ENCODE results near the gene CADM1. TPM values are rescaled to one million over a fixed set of nuclear protein-coding genes. Genes with fewer than 3 reads are reported as not detected.

CADM1 gene
- total and polyA plus RNA-seq, 2 donors from 2014 or later = 24.0 to 33.5 TPM

DNA sequence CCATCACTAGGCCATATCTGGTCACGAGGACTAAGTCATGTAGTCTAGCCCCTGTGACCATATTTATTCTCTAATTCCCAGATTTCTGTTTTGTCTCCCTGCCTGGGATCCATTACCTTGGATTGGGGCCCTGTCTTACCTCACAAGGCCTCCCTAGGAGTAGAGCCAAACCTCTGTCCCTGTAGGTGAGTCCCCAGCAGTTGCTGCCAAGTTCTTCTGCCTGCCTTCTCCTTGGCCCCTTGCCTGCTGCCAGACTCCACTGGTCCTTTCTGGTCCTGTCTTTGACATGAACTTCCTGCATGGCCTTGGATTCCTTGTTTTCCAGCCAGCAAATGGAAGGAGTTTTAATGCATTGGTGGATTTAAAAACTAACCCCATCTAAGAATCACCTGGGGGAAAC is 35.6 kb upstream of the CADM1 start:
- no peaks in the 10 kb centered on the region for H3K9me3 ChIP-seq (ENCODE audit: control insufficient read depth in 2 of 3, insufficient read depth in 1 of 3, low read length in 3 of 3)
- no peaks in the 10 kb centered on the region for H3K4me1 ChIP-seq (ENCODE audit: control insufficient read depth in 2 of 3, insufficient read depth in 2 of 3, low read depth in 1 of 3, low read length in 3 of 3)
- H3K9ac ChIP-seq (ENCODE audit: low read length in 3 of 3) = no peak overlapping the region
- DNase-seq (no peak), FAIRE-seq (no peak)
- intact Hi-C loops (cut with DNase I) = no loop called here
- no peak for TF ChIP-seq CTCF (IDR thresholded peaks at IDR 0.05; ENCODE audit: borderline replicate concordance, extremely low read depth, insufficient read depth)
- no peaks in the 10 kb centered on the region for H3K36me3 ChIP-seq (ENCODE audit: control insufficient read depth in 2 of 3, insufficient read depth in 3 of 3, low read length in 3 of 3)
- H3K27ac ChIP-seq (ENCODE audit: low read depth in 2 of 2, low read length in 2 of 2) = no peak overlapping the region
- no peak overlapping the region for H3K4me3 ChIP-seq (ENCODE audit: low read length in 3 of 3)
- no peaks in the 10 kb centered on the region for H3K27me3 ChIP-seq (ENCODE audit: control insufficient read depth, insufficient read depth, low read length)

GRCh38 chr11:115535781-115536180 is 31.6 kb upstream of the CADM1 start:
- DNase-seq (no peak), FAIRE-seq (no peak)
- no peak overlapping the region for H3K27ac ChIP-seq (ENCODE audit: low read depth in 2 of 2, low read length in 2 of 2)
- no peaks in the 10 kb centered on the region for H3K36me3 ChIP-seq (ENCODE audit: control insufficient read depth in 2 of 3, insufficient read depth in 3 of 3, low read length in 3 of 3)
- no peak overlapping the region for H3K9ac ChIP-seq (ENCODE audit: low read length in 3 of 3)
- no peaks in the 10 kb centered on the region for H3K27me3 ChIP-seq (ENCODE audit: control insufficient read depth, insufficient read depth, low read length)
- intact Hi-C loops (cut with DNase I) = no loop called here
- no peaks in the 10 kb centered on the region for H3K4me1 ChIP-seq (ENCODE audit: control insufficient read depth in 2 of 3, insufficient read depth in 2 of 3, low read depth in 1 of 3, low read length in 3 of 3)
- H3K4me3 ChIP-seq (ENCODE audit: low read length in 3 of 3) = no peak overlapping the region
- H3K9me3 ChIP-seq (ENCODE audit: control insufficient read depth in 2 of 3, insufficient read depth in 1 of 3, low read length in 3 of 3) = no peaks in the 10 kb centered on the region
- no peak for TF ChIP-seq CTCF (IDR thresholded peaks at IDR 0.05; ENCODE audit: borderline replicate concordance, extremely low read depth, insufficient read depth)

GRCh38 chr11:115530752-115531151 is 26.5 kb upstream of the CADM1 start:
- Histone ChIP-seq H3K9me3 (ENCODE audit: control insufficient read depth in 2 of 3, insufficient read depth in 1 of 3, low read length in 3 of 3) (no peaks in the 10 kb centered on the region), H3K4me3 (ENCODE audit: low read length in 3 of 3) (no peak overlapping the region), H3K4me1 (ENCODE audit: control insufficient read depth in 2 of 3, insufficient read depth in 2 of 3, low read depth in 1 of 3, low read length in 3 of 3) (peaks cover 0 to 2% (median 0%) of the 10 kb centered on the region in 3 donors), H3K36me3 (ENCODE audit: control insufficient read depth in 2 of 3, insufficient read depth in 3 of 3, low read length in 3 of 3) (no peaks in the 10 kb centered on the region), H3K27ac (ENCODE audit: low read depth in 2 of 2, low read length in 2 of 2) (no peak overlapping the region), H3K27me3 (ENCODE audit: control insufficient read depth, insufficient read depth, low read length) (no peaks in the 10 kb centered on the region), H3K9ac (ENCODE audit: low read length in 3 of 3) (no peak overlapping the region)
- TF ChIP-seq CTCF (IDR thresholded peaks at IDR 0.05; ENCODE audit: borderline replicate concordance, extremely low read depth, insufficient read depth) = no peak
- intact Hi-C loops (cut with DNase I) = no loop called here
- DNase-seq = no peak
- FAIRE-seq = no peak

DNA sequence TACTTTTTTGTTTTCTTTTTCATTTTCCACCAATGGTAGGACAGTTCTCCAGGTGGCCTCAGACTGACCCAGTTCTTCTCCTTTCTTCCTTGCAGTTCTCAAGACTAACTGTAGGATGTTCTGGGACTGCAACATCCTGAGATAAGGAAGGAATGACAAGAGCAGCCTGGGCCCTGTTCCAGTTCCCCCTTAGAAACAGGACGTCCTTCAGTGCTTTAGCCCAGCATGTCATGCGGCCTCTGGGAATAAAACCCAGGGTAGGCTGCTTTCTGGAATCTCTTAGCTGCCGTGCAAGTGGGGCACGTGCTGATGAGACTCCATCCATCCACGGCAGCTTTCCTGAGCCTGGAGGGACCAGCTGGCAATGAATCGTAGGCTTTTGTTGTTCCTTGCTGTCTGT is 24.0 kb upstream of the CADM1 start:
- FAIRE-seq (no peak), DNase-seq (peak in 1 of 5 donors; percentile 37)
- Histone ChIP-seq H3K4me1 (ENCODE audit: control insufficient read depth in 2 of 3, insufficient read depth in 2 of 3, low read depth in 1 of 3, low read length in 3 of 3) (peaks cover 2 to 4% (median 4%) of the 10 kb centered on the region in 3 donors), H3K4me3 (ENCODE audit: low read length in 3 of 3) (no peak overlapping the region), H3K9ac (ENCODE audit: low read length in 3 of 3) (no peak overlapping the region), H3K36me3 (ENCODE audit: control insufficient read depth in 2 of 3, insufficient read depth in 3 of 3, low read length in 3 of 3) (no peaks in the 10 kb centered on the region), H3K27me3 (ENCODE audit: control insufficient read depth, insufficient read depth, low read length) (no peaks in the 10 kb centered on the region), H3K27ac (ENCODE audit: low read depth in 2 of 2, low read length in 2 of 2) (no peak overlapping the region), H3K9me3 (ENCODE audit: control insufficient read depth in 2 of 3, insufficient read depth in 1 of 3, low read length in 3 of 3) (no peaks in the 10 kb centered on the region)
- TF ChIP-seq CTCF (IDR thresholded peaks at IDR 0.05; ENCODE audit: borderline replicate concordance, extremely low read depth, insufficient read depth) = no peak
- intact Hi-C loops (cut with DNase I) = no loop called here
